SU-DHL-6 (cell line): ENCODE data around the gene PDE6G.

Experiments used
- CTCF ChIP-seq: fragments of 200-600 bp; sonication (generic); IDR thresholded peaks from one replicate; pipeline ENCODE4 v1.5.1; 2017; ENCODE audit warnings: antibody characterized with exemption, mild to moderate bottlenecking, low read length, moderate library complexity; ENCODE audit not compliant: insufficient read depth, poor library complexity, severe bottlenecking
- EZH2phosphoT487 ChIP-seq: fragments of 200-600 bp; sonication (generic), shearing (Covaris generic); conservative IDR thresholded peaks from 2 replicates; pipeline ENCODE4 v1.6.1; 2018; ENCODE audit warnings: mild to moderate bottlenecking, antibody characterized with exemption, low read length, moderate library complexity, mixed read lengths

DNA sequence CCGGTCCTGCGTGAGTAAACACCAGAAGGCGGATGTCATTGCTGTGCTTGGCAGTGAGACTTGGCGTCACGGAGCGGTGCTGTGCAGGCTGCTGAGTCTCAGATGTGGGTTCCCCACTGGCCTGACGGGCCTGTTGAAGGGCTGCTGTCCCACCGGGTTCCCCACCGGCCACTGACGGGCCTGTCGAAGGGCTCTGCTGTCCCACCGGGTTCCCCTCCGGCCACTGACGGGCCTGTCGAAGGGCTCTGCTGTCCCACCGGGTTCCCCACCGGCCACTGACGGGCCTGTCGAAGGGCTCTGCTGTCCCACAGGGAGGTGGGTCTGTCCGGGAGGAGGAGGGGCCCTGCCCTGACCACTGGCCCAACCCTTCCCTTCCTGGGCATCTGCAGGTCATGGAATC is 30.3 kb upstream of the PDE6G start:
- TF ChIP-seq CTCF (no peak), EZH2phosphoT487 (no peak)
